Progenitor cell of endocrine pancreas (in vitro differentiated cells): Measurements from ENCODE around the gene CHN2. TPM values are rescaled to one million over a fixed set of nuclear protein-coding genes. Genes with fewer than 3 reads are reported as not detected.

Experiments
- DNase-seq: peaks from one replicate; pipeline ENCODE4 v3.0.0; 2021; ENCODE audit warnings: low spot score; ENCODE audit not compliant: unreplicated experiment
- H3K27ac Mint-ChIP-seq: 2 replicates; pipeline ENCODE4 v1.8.0; 2021; ENCODE audit warnings: mild to moderate bottlenecking, moderate library complexity, mixed read lengths
- H3K27me3 Mint-ChIP-seq: 2 replicates; pipeline ENCODE4 v1.8.0; 2021; ENCODE audit warnings: mixed read lengths
- H3K36me3 Mint-ChIP-seq: 2 replicates; pipeline ENCODE4 v1.8.0; 2022; ENCODE audit warnings: mixed read lengths; ENCODE audit not compliant: insufficient read depth
- H3K4me1 Mint-ChIP-seq: 2 replicates; pipeline ENCODE4 v1.8.0; 2021; ENCODE audit warnings: low read depth, mixed read lengths
- H3K4me3 Mint-ChIP-seq: 2 replicates; pipeline ENCODE4 v1.8.0; 2021; ENCODE audit warnings: low read depth, mild to moderate bottlenecking, moderate library complexity, mixed read lengths
- H3K9me3 Mint-ChIP-seq: 2 replicates; pipeline ENCODE4 v1.8.0; 2021; ENCODE audit warnings: low read depth, mixed read lengths
- CTCF ChIP-seq: fragments of 200-600 bp; sonication (generic); IDR thresholded peaks from one replicate; pipeline ENCODE4 v1.5.0; 2021; ENCODE audit warnings: antibody characterized with exemption, mild to moderate bottlenecking; ENCODE audit not compliant: unreplicated experiment
- total RNA-seq: library from RNA; stranded (reverse); gene quantifications from 2 replicates; pipeline ENCODE4 v1.2.1, GENCODE V29; 2021

The CHN2 gene
- total RNA-seq, 1 donor from 2014 or later: 22.0 TPM

- TF ChIP-seq CTCF: no peak
- Mint-ChIP-seq H3K27me3 (no peaks in the 10 kb centered on the region), H3K4me3 (no peak overlapping the region), H3K36me3 (peaks cover 8% of the 10 kb centered on the region), H3K4me1 (peaks cover 15% of the 10 kb centered on the region), H3K27ac (no peak overlapping the region), H3K9me3 (no peaks in the 10 kb centered on the region)
- DNase-seq: no peak
These were observed 306.1 kb downstream of the CHN2 start for GRCh38 chr7:29500719-29501118.

- no peak overlapping the region for H3K27ac Mint-ChIP-seq
- no peak for DNase-seq
- H3K27me3 Mint-ChIP-seq: no peaks in the 10 kb centered on the region
- H3K4me1 Mint-ChIP-seq: peaks cover 3% of the 10 kb centered on the region
- H3K9me3 Mint-ChIP-seq: no peaks in the 10 kb centered on the region
- no peak overlapping the region for H3K4me3 Mint-ChIP-seq
- H3K36me3 Mint-ChIP-seq: peaks cover 8% of the 10 kb centered on the region
- no peak for TF ChIP-seq CTCF
These were observed 307.6 kb downstream of the CHN2 start for GRCh38 chr7:29502133-29502532.

GRCh38 chr7:29505931-29506330, 311.4 kb downstream of the CHN2 start:
- Mint-ChIP-seq H3K27ac (no peak overlapping the region), H3K4me1 (no peaks in the 10 kb centered on the region), H3K4me3 (no peak overlapping the region), H3K9me3 (no peaks in the 10 kb centered on the region), H3K36me3 (peaks cover 9% of the 10 kb centered on the region), H3K27me3 (no peaks in the 10 kb centered on the region)
- TF ChIP-seq CTCF: no peak
- DNase-seq: no peak

GRCh38 chr7:29508608-29509007, 314.0 kb downstream of the CHN2 start:
- Mint-ChIP-seq H3K36me3 (peaks cover 12% of the 10 kb centered on the region), H3K27me3 (no peaks in the 10 kb centered on the region), H3K4me1 (peaks cover 8% of the 10 kb centered on the region), H3K27ac (no peak overlapping the region), H3K4me3 (no peak overlapping the region), H3K9me3 (no peaks in the 10 kb centered on the region)
- no peak for DNase-seq
- TF ChIP-seq CTCF: no peak

- no peak for TF ChIP-seq CTCF
- DNase-seq: no peak
- Mint-ChIP-seq H3K36me3 (peaks cover 10% of the 10 kb centered on the region), H3K4me1 (peaks cover 8% of the 10 kb centered on the region), H3K27me3 (no peaks in the 10 kb centered on the region), H3K4me3 (no peak overlapping the region), H3K9me3 (no peaks in the 10 kb centered on the region), H3K27ac (no peak overlapping the region)
These were observed 315.5 kb downstream of the CHN2 start for GRCh38 chr7:29510028-29510427.
